Measurements from ENCODE around the gene CUL2. TPM values are rescaled to one million over a fixed set of nuclear protein-coding genes. Genes with fewer than 3 reads are reported as not detected.
A peak's percentile ranks its signal among the peaks of the same experiment; 100 is the strongest.

The CUL2 gene
- polyA plus RNA-seq, 1 of the 3 experiments (the other 2 are of a cell fraction), result 13.1 TPM

DNA sequence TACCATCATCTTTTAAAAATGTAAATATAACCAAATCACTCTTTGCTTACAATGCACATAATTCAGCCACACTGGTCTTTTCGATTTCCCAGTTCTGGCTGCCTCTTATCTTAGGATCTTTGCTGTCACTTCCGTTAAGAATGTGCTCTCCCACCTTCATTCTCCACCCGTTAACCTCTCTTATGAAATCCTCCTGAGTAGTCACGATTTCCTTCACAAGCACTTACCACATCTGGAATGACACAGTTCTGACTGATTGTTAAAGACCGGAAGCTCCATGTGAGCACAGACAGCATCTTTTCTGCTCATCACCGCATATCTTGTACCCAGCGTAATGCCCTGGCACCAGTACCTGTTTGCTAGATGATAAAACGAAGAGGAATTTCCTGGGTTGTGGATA, 84.3 kb downstream of the CUL2 start (continued):
- TF ChIP-seq, protein P1, sequence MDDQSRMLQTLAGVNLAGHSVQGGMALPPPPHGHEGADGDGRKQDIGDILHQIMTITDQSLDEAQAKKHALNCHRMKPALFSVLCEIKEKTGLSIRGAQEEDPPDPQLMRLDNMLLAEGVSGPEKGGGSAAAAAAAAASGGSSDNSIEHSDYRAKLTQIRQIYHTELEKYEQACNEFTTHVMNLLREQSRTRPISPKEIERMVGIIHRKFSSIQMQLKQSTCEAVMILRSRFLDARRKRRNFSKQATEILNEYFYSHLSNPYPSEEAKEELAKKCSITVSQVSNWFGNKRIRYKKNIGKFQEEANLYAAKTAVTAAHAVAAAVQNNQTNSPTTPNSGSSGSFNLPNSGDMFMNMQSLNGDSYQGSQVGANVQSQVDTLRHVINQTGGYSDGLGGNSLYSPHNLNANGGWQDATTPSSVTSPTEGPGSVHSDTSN (IDR thresholded peaks at IDR 0.05), result peak; percentile 60

DNA sequence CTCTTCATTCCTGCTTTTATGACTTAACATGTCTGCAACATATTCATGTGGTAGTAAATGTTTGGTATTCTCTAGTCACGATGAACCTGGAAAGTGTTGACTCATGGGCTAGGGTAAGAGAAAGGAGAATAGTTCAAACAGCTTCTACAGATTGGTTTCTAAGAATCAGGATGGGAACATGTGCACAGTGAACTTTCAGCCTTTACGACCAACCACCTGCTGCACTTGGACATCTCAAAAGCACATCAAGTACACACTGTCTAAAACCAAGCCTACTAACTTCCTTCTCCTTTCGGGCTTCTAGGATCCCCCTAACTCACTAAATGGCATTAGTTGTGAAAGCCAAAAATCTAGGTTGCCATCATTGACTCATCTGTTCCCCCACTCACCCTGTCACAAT, 85.5 kb downstream of the CUL2 start:
- DNase-seq, result no peak
- H2AFZ ChIP-seq (ENCODE audit: low read depth), result no peak overlapping the region
- H3K4me2 ChIP-seq, result no peak overlapping the region
- ChIA-PET CTCF (interaction anchor here (1.0 to 2.0 kb wide), 2 partner anchors 10 to 116 kb away, joined by 3 to 10 read pairs; no protein-coding TSS in a partner anchor), POLR2A (no interaction called here)
- peaks cover 20% of the 10 kb centered on the region for H3F3A ChIP-seq (replicated peaks; ENCODE audit: insufficient read depth)
- no peak overlapping the region for H3K4me3 ChIP-seq (ENCODE audit: low read depth in 2 of 2, low read length in 1 of 2)
- no peak overlapping the region for H3K9ac ChIP-seq
- TF ChIP-seq, protein P2, sequence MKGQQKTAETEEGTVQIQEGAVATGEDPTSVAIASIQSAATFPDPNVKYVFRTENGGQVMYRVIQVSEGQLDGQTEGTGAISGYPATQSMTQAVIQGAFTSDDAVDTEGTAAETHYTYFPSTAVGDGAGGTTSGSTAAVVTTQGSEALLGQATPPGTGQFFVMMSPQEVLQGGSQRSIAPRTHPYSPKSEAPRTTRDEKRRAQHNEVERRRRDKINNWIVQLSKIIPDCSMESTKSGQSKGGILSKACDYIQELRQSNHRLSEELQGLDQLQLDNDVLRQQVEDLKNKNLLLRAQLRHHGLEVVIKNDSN (IDR thresholded peaks at IDR 0.05; ENCODE audit: borderline replicate concordance, low read depth), result no peak
- TF ChIP-seq CHD2 (IDR thresholded peaks at IDR 0.05; ENCODE audit: low read length, partially characterized antibody), result no peak
- H3K36me3 ChIP-seq (replicated peaks in 1 of 2; ENCODE audit: control insufficient read depth in 1 of 2, insufficient read depth in 2 of 2, low read length in 1 of 2), result peaks cover 4 to 17% of the 10 kb centered on the region in 2 experiments
- no peaks in the 10 kb centered on the region for H3K27me3 ChIP-seq (ENCODE audit: insufficient read depth)
- H4K20me1 ChIP-seq (ENCODE audit: insufficient read depth), result no peaks in the 10 kb centered on the region
- no peaks in the 10 kb centered on the region for H3K79me2 ChIP-seq (ENCODE audit: insufficient read depth)
- no peaks in the 10 kb centered on the region for H3K9me3 ChIP-seq
- no peaks in the 10 kb centered on the region for H3K4me1 ChIP-seq (ENCODE audit: control insufficient read depth in 1 of 2, insufficient read depth in 2 of 2, low read depth in 1 of 2, low read length in 1 of 2)
- WGBS (ENCODE audit: low lambda C conversion rate), result 90% methylated on average over 3 of the region's 3 CpGs
- no peak overlapping the region for H3K27ac ChIP-seq (ENCODE audit: low read depth in 2 of 2, low read length in 1 of 2)
- no peaks in the 10 kb centered on the region for H3K9me2 ChIP-seq

DNA sequence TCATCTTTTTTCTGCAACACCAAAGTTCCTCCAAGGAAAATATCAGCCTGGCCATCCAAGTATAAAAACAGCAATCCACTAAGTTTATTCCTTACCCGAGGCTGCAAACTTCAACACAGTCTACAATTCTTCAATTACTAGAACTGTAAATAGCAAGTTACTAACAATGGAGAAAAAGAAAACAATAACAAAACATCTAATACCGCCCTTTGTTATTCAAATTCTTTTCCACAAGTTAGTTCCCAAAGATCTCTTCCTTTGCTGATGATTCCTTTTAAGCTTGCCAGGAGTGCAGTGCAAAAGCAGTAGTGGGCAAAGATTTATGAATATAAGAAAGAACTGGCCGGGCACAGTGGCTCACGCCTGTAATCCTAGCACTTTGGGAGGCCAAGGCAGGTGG, 86.2 kb downstream of the CUL2 start:
- POLR2A ChIA-PET, result no interaction called here
- H3K27ac ChIP-seq (ENCODE audit: low read depth in 2 of 2, low read length in 1 of 2), result no peak overlapping the region
- WGBS (ENCODE audit: low lambda C conversion rate), result 91% methylated on average over 4 of the region's 4 CpGs
- TF ChIP-seq EZH2phosphoT487 (IDR thresholded peaks at IDR 0.05; ENCODE audit: borderline replicate concordance, low read depth) (no peak), EP300 (IDR thresholded peaks at IDR 0.05; ENCODE audit: borderline replicate concordance in 1 of 2, low read depth in 1 of 2, low read length in 1 of 2) (no peak), RAD21 (IDR thresholded peaks at IDR 0.05; ENCODE audit: low read length) (no peak), FOSL2 (IDR thresholded peaks at IDR 0.05; ENCODE audit: borderline replicate concordance, low read depth) (no peak), NFIC (IDR thresholded peaks at IDR 0.05; ENCODE audit: borderline replicate concordance) (no peak), GATA2 (CRISPR knock-in tag; IDR thresholded peaks at IDR 0.05) (no peak), RCOR1 (IDR thresholded peaks at IDR 0.05; ENCODE audit: low read length) (no peak), CHD2 (IDR thresholded peaks at IDR 0.05; ENCODE audit: low read length, partially characterized antibody) (no peak), TCF12 (IDR thresholded peaks at IDR 0.05) (no peak)
- TF ChIP-seq, protein P3, sequence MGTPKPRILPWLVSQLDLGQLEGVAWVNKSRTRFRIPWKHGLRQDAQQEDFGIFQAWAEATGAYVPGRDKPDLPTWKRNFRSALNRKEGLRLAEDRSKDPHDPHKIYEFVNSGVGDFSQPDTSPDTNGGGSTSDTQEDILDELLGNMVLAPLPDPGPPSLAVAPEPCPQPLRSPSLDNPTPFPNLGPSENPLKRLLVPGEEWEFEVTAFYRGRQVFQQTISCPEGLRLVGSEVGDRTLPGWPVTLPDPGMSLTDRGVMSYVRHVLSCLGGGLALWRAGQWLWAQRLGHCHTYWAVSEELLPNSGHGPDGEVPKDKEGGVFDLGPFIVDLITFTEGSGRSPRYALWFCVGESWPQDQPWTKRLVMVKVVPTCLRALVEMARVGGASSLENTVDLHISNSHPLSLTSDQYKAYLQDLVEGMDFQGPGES (IDR thresholded peaks at IDR 0.05; ENCODE audit: low read depth, low read length), result no peak
- TF ChIP-seq, protein P4, sequence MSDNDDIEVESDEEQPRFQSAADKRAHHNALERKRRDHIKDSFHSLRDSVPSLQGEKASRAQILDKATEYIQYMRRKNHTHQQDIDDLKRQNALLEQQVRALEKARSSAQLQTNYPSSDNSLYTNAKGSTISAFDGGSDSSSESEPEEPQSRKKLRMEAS (IDR thresholded peaks at IDR 0.05; ENCODE audit: low read depth), result no peak
- TF ChIP-seq, protein P2 (IDR thresholded peaks at IDR 0.05; ENCODE audit: borderline replicate concordance, low read depth), result no peak
- TF ChIP-seq, protein P5, sequence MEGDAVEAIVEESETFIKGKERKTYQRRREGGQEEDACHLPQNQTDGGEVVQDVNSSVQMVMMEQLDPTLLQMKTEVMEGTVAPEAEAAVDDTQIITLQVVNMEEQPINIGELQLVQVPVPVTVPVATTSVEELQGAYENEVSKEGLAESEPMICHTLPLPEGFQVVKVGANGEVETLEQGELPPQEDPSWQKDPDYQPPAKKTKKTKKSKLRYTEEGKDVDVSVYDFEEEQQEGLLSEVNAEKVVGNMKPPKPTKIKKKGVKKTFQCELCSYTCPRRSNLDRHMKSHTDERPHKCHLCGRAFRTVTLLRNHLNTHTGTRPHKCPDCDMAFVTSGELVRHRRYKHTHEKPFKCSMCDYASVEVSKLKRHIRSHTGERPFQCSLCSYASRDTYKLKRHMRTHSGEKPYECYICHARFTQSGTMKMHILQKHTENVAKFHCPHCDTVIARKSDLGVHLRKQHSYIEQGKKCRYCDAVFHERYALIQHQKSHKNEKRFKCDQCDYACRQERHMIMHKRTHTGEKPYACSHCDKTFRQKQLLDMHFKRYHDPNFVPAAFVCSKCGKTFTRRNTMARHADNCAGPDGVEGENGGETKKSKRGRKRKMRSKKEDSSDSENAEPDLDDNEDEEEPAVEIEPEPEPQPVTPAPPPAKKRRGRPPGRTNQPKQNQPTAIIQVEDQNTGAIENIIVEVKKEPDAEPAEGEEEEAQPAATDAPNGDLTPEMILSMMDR (IDR thresholded peaks at IDR 0.05), result no peak
- TF ChIP-seq, protein P6, sequence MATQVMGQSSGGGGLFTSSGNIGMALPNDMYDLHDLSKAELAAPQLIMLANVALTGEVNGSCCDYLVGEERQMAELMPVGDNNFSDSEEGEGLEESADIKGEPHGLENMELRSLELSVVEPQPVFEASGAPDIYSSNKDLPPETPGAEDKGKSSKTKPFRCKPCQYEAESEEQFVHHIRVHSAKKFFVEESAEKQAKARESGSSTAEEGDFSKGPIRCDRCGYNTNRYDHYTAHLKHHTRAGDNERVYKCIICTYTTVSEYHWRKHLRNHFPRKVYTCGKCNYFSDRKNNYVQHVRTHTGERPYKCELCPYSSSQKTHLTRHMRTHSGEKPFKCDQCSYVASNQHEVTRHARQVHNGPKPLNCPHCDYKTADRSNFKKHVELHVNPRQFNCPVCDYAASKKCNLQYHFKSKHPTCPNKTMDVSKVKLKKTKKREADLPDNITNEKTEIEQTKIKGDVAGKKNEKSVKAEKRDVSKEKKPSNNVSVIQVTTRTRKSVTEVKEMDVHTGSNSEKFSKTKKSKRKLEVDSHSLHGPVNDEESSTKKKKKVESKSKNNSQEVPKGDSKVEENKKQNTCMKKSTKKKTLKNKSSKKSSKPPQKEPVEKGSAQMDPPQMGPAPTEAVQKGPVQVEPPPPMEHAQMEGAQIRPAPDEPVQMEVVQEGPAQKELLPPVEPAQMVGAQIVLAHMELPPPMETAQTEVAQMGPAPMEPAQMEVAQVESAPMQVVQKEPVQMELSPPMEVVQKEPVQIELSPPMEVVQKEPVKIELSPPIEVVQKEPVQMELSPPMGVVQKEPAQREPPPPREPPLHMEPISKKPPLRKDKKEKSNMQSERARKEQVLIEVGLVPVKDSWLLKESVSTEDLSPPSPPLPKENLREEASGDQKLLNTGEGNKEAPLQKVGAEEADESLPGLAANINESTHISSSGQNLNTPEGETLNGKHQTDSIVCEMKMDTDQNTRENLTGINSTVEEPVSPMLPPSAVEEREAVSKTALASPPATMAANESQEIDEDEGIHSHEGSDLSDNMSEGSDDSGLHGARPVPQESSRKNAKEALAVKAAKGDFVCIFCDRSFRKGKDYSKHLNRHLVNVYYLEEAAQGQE (IDR thresholded peaks at IDR 0.05; ENCODE audit: low read depth, low read length), result no peak

More for the DNA sequence above, 86.2 kb downstream of the CUL2 start:
- H3K4me3 ChIP-seq (ENCODE audit: low read depth in 2 of 2, low read length in 1 of 2), result no peak overlapping the region
- no peaks in the 10 kb centered on the region for H3K79me2 ChIP-seq (ENCODE audit: insufficient read depth)
- H3K27me3 ChIP-seq (ENCODE audit: insufficient read depth), result no peaks in the 10 kb centered on the region
- no peaks in the 10 kb centered on the region for H3K4me1 ChIP-seq (ENCODE audit: control insufficient read depth in 1 of 2, insufficient read depth in 2 of 2, low read depth in 1 of 2, low read length in 1 of 2)
- no peak overlapping the region for H2AFZ ChIP-seq (ENCODE audit: low read depth)
- H3K9ac ChIP-seq, result no peak overlapping the region
- H3K9me2 ChIP-seq, result no peaks in the 10 kb centered on the region
- peaks cover 4 to 12% of the 10 kb centered on the region in 2 experiments for H3K36me3 ChIP-seq (replicated peaks in 1 of 2; ENCODE audit: control insufficient read depth in 1 of 2, insufficient read depth in 2 of 2, low read length in 1 of 2)
- no peaks in the 10 kb centered on the region for H4K20me1 ChIP-seq (ENCODE audit: insufficient read depth)
- peaks cover 20% of the 10 kb centered on the region for H3F3A ChIP-seq (replicated peaks; ENCODE audit: insufficient read depth)
- no peak for DNase-seq
- CTCF ChIA-PET, result interaction anchor here (1.0 to 2.0 kb wide), 2 partner anchors 9 to 116 kb away, joined by 3 to 10 read pairs; no protein-coding TSS in a partner anchor
- H3K9me3 ChIP-seq, result no peaks in the 10 kb centered on the region
- no peak overlapping the region for H3K4me2 ChIP-seq

Data from SK-N-SH (cell line).